GM21723 (cell line): ENCODE measurements around the gene AKT3.
"Not testable (repeated sequence)": the region's sequence is repeated elsewhere in the genome, so short reads cannot be mapped to it uniquely, and the experiment has no call there.

Experiments
- ATAC-seq: cut with Tn5 transposase; IDR thresholded peaks from one replicate; pipeline ENCODE4 v1.9.1; 2021; ENCODE audit warnings: mild to moderate bottlenecking, moderate library complexity; ENCODE audit not compliant: unreplicated experiment

Gene AKT3

GRCh38 chr1:243842978-243843511 lies 7.0 kb downstream of the AKT3 start:
- ATAC-seq, result no peak

- no peak for ATAC-seq
Measured at GRCh38 chr1:243842161-243842560, 7.9 kb downstream of the AKT3 start.

- no peak for ATAC-seq
Measured at GRCh38 chr1:243841507-243841906, 8.5 kb downstream of the AKT3 start.

GRCh38 chr1:243837907-243838535 lies 12.0 kb downstream of the AKT3 start:
- peak; percentile 94 for ATAC-seq

- ATAC-seq, result no peak
Measured at GRCh38 chr1:243834130-243834529, 15.9 kb downstream of the AKT3 start.

- no peak for ATAC-seq
Measured at GRCh38 chr1:243831463-243831862, 18.6 kb downstream of the AKT3 start.

GRCh38 chr1:243827206-243827605 lies 22.8 kb downstream of the AKT3 start:
- ATAC-seq, result no peak

- not testable (repeated sequence) for ATAC-seq
Measured at GRCh38 chr1:243824907-243825306, 25.1 kb downstream of the AKT3 start.

- ATAC-seq, result no peak
Measured at GRCh38 chr1:243821177-243821680, 28.8 kb downstream of the AKT3 start.

GRCh38 chr1:243819438-243819839 lies 30.6 kb downstream of the AKT3 start:
- no peak for ATAC-seq

GRCh38 chr1:243818978-243819377 lies 31.1 kb downstream of the AKT3 start:
- no peak for ATAC-seq

- no peak for ATAC-seq
Measured at GRCh38 chr1:243814718-243815117, 35.3 kb downstream of the AKT3 start.

- not testable (repeated sequence) for ATAC-seq
Measured at GRCh38 chr1:243807346-243807745, 42.7 kb downstream of the AKT3 start.

GRCh38 chr1:243806310-243806709 lies 43.7 kb downstream of the AKT3 start:
- no peak for ATAC-seq

GRCh38 chr1:243802736-243803135 lies 47.3 kb downstream of the AKT3 start:
- ATAC-seq, result no peak

GRCh38 chr1:243801378-243801777 lies 48.7 kb downstream of the AKT3 start:
- no peak for ATAC-seq

GRCh38 chr1:243799908-243800307 lies 50.1 kb downstream of the AKT3 start:
- ATAC-seq, result no peak

- no peak for ATAC-seq
Measured at GRCh38 chr1:243798726-243799125, 51.3 kb downstream of the AKT3 start.

- ATAC-seq, result no peak
Measured at GRCh38 chr1:243796016-243796415, 54.0 kb downstream of the AKT3 start.

GRCh38 chr1:243793298-243793697 lies 56.7 kb downstream of the AKT3 start:
- no peak for ATAC-seq

GRCh38 chr1:243792891-243793290 lies 57.2 kb downstream of the AKT3 start:
- ATAC-seq, result no peak

- ATAC-seq, result no peak
Measured at GRCh38 chr1:243792401-243792800, 57.6 kb downstream of the AKT3 start.
